Testis (tissue), 2 donors: ENCODE data around the gene KCNK2.

Experiments used
- CTCF ChIP-seq, 3 experiments: fragments of 450-650 bp in 2 of 3; fragments of 200-600 bp in 1 of 3; sonication (generic) in 1 of 3; IDR thresholded peaks; one replicate each; pipeline ENCODE4 v1.5.1; 2016 to 2019; ENCODE audit warnings: antibody characterized with exemption in 3 of 3, mild to moderate bottlenecking in 2 of 3, moderate library complexity in 1 of 3
- POLR2A ChIP-seq: fragments of 450-650 bp; IDR thresholded peaks from one replicate; pipeline ENCODE4 v1.6.1; 2017; ENCODE audit warnings: antibody characterized with exemption, mild to moderate bottlenecking, moderate library complexity

DNA sequence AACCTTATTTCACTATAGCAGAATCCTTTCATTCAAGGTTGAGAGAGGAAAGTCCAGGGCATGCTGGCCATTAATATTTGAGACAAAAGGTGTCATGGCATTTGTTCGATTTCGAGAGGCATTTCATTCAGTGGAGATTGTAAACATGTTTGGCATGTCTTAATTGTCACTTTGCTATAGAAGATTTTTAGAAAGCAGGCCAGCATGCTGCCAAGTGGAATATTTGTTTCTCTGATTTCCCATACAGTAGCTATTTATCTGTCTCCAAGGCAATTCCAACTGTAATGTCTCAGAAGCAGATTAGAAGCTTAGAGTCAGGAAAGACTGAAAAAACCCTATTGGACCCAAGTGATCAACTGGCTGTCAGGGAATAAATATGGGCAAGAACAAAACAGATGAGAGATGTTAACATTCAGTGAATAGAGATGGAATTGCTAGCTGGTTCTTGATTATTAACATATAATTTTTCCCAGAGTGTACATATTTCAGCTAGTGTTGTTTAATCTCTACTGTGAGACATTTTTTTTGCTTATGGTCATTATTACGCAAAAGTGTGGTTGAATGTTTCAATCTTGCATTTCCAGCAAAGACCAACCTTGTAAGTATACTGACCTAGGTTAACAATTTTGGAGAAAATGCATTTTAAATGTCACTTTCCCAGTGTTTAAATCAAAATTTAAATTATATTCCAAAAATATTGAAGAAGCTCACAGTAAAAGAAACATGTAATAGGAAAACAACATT, 174.6 kb downstream of the KCNK2 start:
- TF ChIP-seq CTCF (IDR thresholded peaks at IDR 0.05) (no peak), POLR2A (no peak)
